K562 (cell line): Measurements from ENCODE around the gene ENDOD1. TPM values are rescaled to one million over a fixed set of nuclear protein-coding genes. Genes with fewer than 3 reads are reported as not detected.

Experiments
- ATF4 ChIP-seq: fragments of 450-650 bp; formaldehyde crosslinking; IDR thresholded peaks from 2 replicates; pipeline ENCODE4 v1.4.0; 2022; ENCODE audit warnings: mild to moderate bottlenecking, moderate library complexity
- CREB3 ChIP-seq: fragments of 450-650 bp; conservative IDR thresholded peaks from 2 replicates; pipeline ENCODE4 v1.6.1; 2016; ENCODE audit warnings: missing genetic modification characterization, low read depth, mild to moderate bottlenecking, missing compliant biosample characterization, moderate library complexity
- DIDO1 ChIP-seq: fragments of 450-650 bp; IDR thresholded peaks from 2 replicates; pipeline ENCODE4 v1.6.1; 2016; ENCODE audit warnings: low read depth, missing biosample characterization, missing genetic modification characterization
- ELK1 ChIP-seq: sonication (generic); formaldehyde crosslinking; IDR thresholded peaks from 2 replicates; pipeline ENCODE4 v1.8.1; 2022; ENCODE audit warnings: missing genetic modification reagents
- EP400 ChIP-seq: fragments of 450-650 bp; IDR thresholded peaks from 2 replicates; pipeline ENCODE4 v1.6.1; 2017; ENCODE audit warnings: antibody characterized with exemption, mild to moderate bottlenecking, moderate library complexity
- FIP1L1 ChIP-seq: fragments of 200-400 bp; formaldehyde crosslinking; IDR thresholded peaks from 2 replicates; pipeline ENCODE4 v1.6.1; 2018; ENCODE audit warnings: mild to moderate bottlenecking, low read depth, low read length; ENCODE audit not compliant: poor library complexity, severe bottlenecking
- GABPB2 ChIP-seq: fragments of 250-450 bp; sonication (Bioruptor Pico); conservative IDR thresholded peaks from 2 replicates; pipeline ENCODE4 v1.5.1; 2021; ENCODE audit warnings: mild to moderate bottlenecking
- KLF1 ChIP-seq: fragments of 450-650 bp; IDR thresholded peaks from 2 replicates; pipeline ENCODE4 v1.6.1; 2016; ENCODE audit warnings: missing genetic modification characterization, missing compliant biosample characterization
- MCM2 ChIP-seq: fragments of 450-650 bp; IDR thresholded peaks from 2 replicates; pipeline ENCODE4 v1.6.1; 2017; ENCODE audit warnings: low read depth, mild to moderate bottlenecking
- NONO ChIP-seq, 2 experiments: fragments of 200-400 bp in 1 of 2; fragments of 450-650 bp in 1 of 2; formaldehyde crosslinking in 1 of 2; IDR thresholded peaks; 2 replicates each; pipeline ENCODE4 v1.6.1; 2017; ENCODE audit warnings: low read depth in 2 of 2, mild to moderate bottlenecking in 2 of 2, moderate library complexity in 2 of 2, low read length in 1 of 2
- PML ChIP-seq: IDR thresholded peaks from 2 replicates; pipeline ENCODE4 v1.6.1; 2012; ENCODE audit warnings: low read length, inconsistent platforms
- RBM14 ChIP-seq: fragments of 200-400 bp; formaldehyde crosslinking; IDR thresholded peaks from 2 replicates; pipeline ENCODE4 v1.6.1; 2018; ENCODE audit warnings: low read depth, mild to moderate bottlenecking, low read length, moderate library complexity, borderline replicate concordance; ENCODE audit not compliant: insufficient read depth
- RBM17 ChIP-seq: fragments of 200-400 bp; formaldehyde crosslinking; IDR thresholded peaks from 2 replicates; pipeline ENCODE4 v1.6.1; 2017; ENCODE audit warnings: low read depth, mild to moderate bottlenecking, low read length, borderline replicate concordance
- SMAD4 ChIP-seq: fragments of 250-450 bp; sonication (Bioruptor Pico); conservative IDR thresholded peaks from 2 replicates; pipeline ENCODE4 v1.8.0; 2021; ENCODE audit warnings: inconsistent platforms, mild to moderate bottlenecking, moderate library complexity
- SNRNP70 ChIP-seq: fragments of 200-400 bp; formaldehyde crosslinking; optimal IDR thresholded peaks from 2 replicates; pipeline ENCODE3; 2017; ENCODE audit warnings: low read depth, low read length
- TAF7 ChIP-seq: fragments of 450-650 bp; IDR thresholded peaks from 2 replicates; pipeline ENCODE4 v1.6.1; 2016; ENCODE audit warnings: missing genetic modification characterization, missing compliant biosample characterization
- TCF15 ChIP-seq: fragments of 250-450 bp; sonication (Bioruptor Pico); IDR thresholded peaks from 2 replicates; pipeline ENCODE4 v1.8.0; 2022; ENCODE audit warnings: moderate library complexity, mild to moderate bottlenecking, inconsistent platforms
- THRB ChIP-seq: fragments of 450-650 bp; formaldehyde crosslinking; conservative IDR thresholded peaks from 2 replicates; pipeline ENCODE4 v1.4.0; 2022; ENCODE audit warnings: mild to moderate bottlenecking, missing genetic modification characterization
- TRIM28 ChIP-seq: fragments of 450-650 bp; IDR thresholded peaks from 2 replicates; pipeline ENCODE4 v1.6.1; 2017
- ZNF224 ChIP-seq: sonication (generic); formaldehyde crosslinking; IDR thresholded peaks from 2 replicates; pipeline ENCODE4 v1.8.0; 2022; ENCODE audit warnings: mild to moderate bottlenecking, missing genetic modification reagents
- ZNF280A ChIP-seq: fragments of 450-650 bp; IDR thresholded peaks from 2 replicates; pipeline ENCODE4 v1.6.1; 2018; ENCODE audit warnings: mild to moderate bottlenecking, low read depth; ENCODE audit not compliant: partially characterized antibody
- ZNF282 ChIP-seq: sonication (generic); formaldehyde crosslinking; IDR thresholded peaks from 2 replicates; pipeline ENCODE4 v1.8.1; 2023; ENCODE audit warnings: missing genetic modification reagents
- ZNF324 ChIP-seq: fragments of 250-450 bp; sonication (Bioruptor Pico); IDR thresholded peaks from 2 replicates; pipeline ENCODE4 v1.4.0; 2020; ENCODE audit warnings: mild to moderate bottlenecking
- ZNF57 ChIP-seq: fragments of 450-650 bp; formaldehyde crosslinking; IDR thresholded peaks from 2 replicates; pipeline ENCODE4 v1.4.0; 2020; ENCODE audit warnings: mild to moderate bottlenecking, moderate library complexity
- polyA plus RNA-seq, 8 experiments: library from polyadenylated mRNA; depleted of rRNA in 4 of 8; stranded (reverse) in 5 of 8; unstranded in 3 of 8; fragments of >200 nt; fragmentation: Nextera tagmentation in 2 of 8; fragmentation: Illumina TruSeq in 1 of 8; extraction: Ambion mirVana in 2 of 8; extraction: Trizol in 1 of 8; gene quantifications; 2 replicates each; pipeline versions ENCODE4 v1.2.1 to v1.2.3, GENCODE V29; 2011 to 2014; ENCODE audit warnings: inconsistent platforms in 1 of 8, missing spikeins in 1 of 8
- total RNA-seq, 7 experiments: library from RNA; depleted of rRNA in 6 of 7; stranded (reverse); fragments of >200 nt in 6 of 7; fragmentation: Illumina TruSeq in 2 of 7; extraction: Trizol in 2 of 7; gene quantifications; 2 replicates each; pipeline versions ENCODE4 v1.2.1 to v1.2.3, GENCODE V29; 2011 to 2021; ENCODE audit warnings: low replicate concordance in 1 of 7

The ENDOD1 gene
- total and polyA plus RNA-seq, 9 of the 15 experiments (the other 6 are each of a cell fraction or from before 2014, with no cell fraction given) = 4.2 to 11.8 (median 9.3) TPM

GRCh38 chr11:95068549-95068948, 21.1 kb upstream of the ENDOD1 start (continued):
- TF ChIP-seq EP400 (peak; percentile 67), NONO (IDR thresholded peaks at IDR 0.05; ENCODE audit: low read depth in 2 of 2, low read length in 1 of 2) (no peak), THRB (CRISPR knock-in tag) (no peak), SMAD4 (no peak), KLF1 (tag) (no peak), ZNF282 (CRISPR knock-in tag) (no peak), TCF15 (CRISPR knock-in tag) (no peak), RBM17 (no peak), ZNF280A (no peak), ELK1 (no peak), ATF4 (CRISPR knock-in tag) (no peak), GABPB2 (CRISPR knock-in tag) (no peak), ZNF324 (CRISPR knock-in tag) (no peak), TRIM28 (no peak), CREB3 (tag) (no peak), TAF7 (tag) (no peak; the same call in 1 of the 2 replicates), RBM14 (no peak), ZNF224 (CRISPR knock-in tag) (no peak), MCM2 (no peak), PML (peak; percentile 53; the same call in 1 of the 2 replicates), FIP1L1 (no peak), SNRNP70 (no peak), DIDO1 (no peak), ZNF57 (CRISPR knock-in tag) (no peak)
